Cardiac muscle cell (in vitro differentiated cells and primary cell): ENCODE results near the gene KIAA1549. TPM values are rescaled to one million over a fixed set of nuclear protein-coding genes. Genes with fewer than 3 reads are reported as not detected.

Source experiments
- DNase-seq, 2 donors: peaks; one replicate each; pipeline versions ENCODE4 v3.0.0 to v3.0.0-alpha.2; 2010 to 2017; ENCODE audit warnings: low read depth in 1 of 2, low spot score in 1 of 2
- H3K27ac ChIP-seq: fragments of 200-600 bp; sonication (generic); 2 replicates; pipeline ENCODE4 v1.5.1; 2016
- H3K27me3 ChIP-seq: fragments of 200-600 bp; sonication (generic); 2 replicates; pipeline ENCODE4 v1.6.0; 2016; ENCODE audit warnings: control low read depth
- H3K36me3 ChIP-seq: fragments of 200-600 bp; sonication (generic); 2 replicates; pipeline ENCODE4 v1.5.1; 2016; ENCODE audit warnings: control low read depth
- H3K4me1 ChIP-seq: fragments of 200-600 bp; sonication (generic); 2 replicates; pipeline ENCODE4 v1.8.1; 2017; ENCODE audit warnings: low read depth, mild to moderate bottlenecking, mixed run types
- H3K4me3 ChIP-seq: fragments of 200-600 bp; sonication (generic); 2 replicates; pipeline ENCODE4 v1.5.1; 2016; ENCODE audit warnings: mild to moderate bottlenecking
- H3K9me3 ChIP-seq: fragments of 200-600 bp; sonication (generic); 2 replicates; pipeline ENCODE4 v1.5.1; 2017; ENCODE audit warnings: low read depth, mild to moderate bottlenecking, control low read depth
- CTCF ChIP-seq: IDR thresholded peaks from 2 replicates; pipeline ENCODE4 v1.5.1; 2012; ENCODE audit warnings: low read depth, mild to moderate bottlenecking, low read length
- polyA plus RNA-seq: library from polyadenylated mRNA; unstranded; fragments of >200 nt; fragmentation: Nextera tagmentation; extraction: Ambion mirVana; gene quantifications from 2 replicates; pipeline ENCODE4 v1.2.1, GENCODE V29; 2016
- total RNA-seq: library from RNA; depleted of rRNA; stranded (reverse); fragments of >200 nt; gene quantifications from 2 replicates; pipeline ENCODE4 v1.2.3, GENCODE V29; 2016

The KIAA1549 gene
- total and polyA plus RNA-seq, 2 experiments from 2014 or later, result 7.5 to 13.6 TPM

- Histone ChIP-seq H3K4me3 (no peak overlapping the region), H3K36me3 (peaks cover 31% of the 10 kb centered on the region), H3K27ac (no peak overlapping the region), H3K27me3 (no peaks in the 10 kb centered on the region), H3K9me3 (no peaks in the 10 kb centered on the region), H3K4me1 (no peaks in the 10 kb centered on the region)
- DNase-seq, result peak in 1 of 2 donors; percentile 17
- TF ChIP-seq CTCF, result peak; percentile 43
These were observed 115.3 kb downstream of the KIAA1549 start for GRCh38 chr7:138865843-138866242.

GRCh38 chr7:138864667-138865066, 116.5 kb downstream of the KIAA1549 start:
- H3K4me3 ChIP-seq, result no peak overlapping the region
- DNase-seq, result peak in 1 of 2 donors; percentile 86
- no peaks in the 10 kb centered on the region for H3K4me1 ChIP-seq
- no peak for TF ChIP-seq CTCF
- no peak overlapping the region for H3K27ac ChIP-seq
- H3K9me3 ChIP-seq, result no peaks in the 10 kb centered on the region
- H3K36me3 ChIP-seq, result peaks cover 30% of the 10 kb centered on the region
- H3K27me3 ChIP-seq, result no peaks in the 10 kb centered on the region

DNA sequence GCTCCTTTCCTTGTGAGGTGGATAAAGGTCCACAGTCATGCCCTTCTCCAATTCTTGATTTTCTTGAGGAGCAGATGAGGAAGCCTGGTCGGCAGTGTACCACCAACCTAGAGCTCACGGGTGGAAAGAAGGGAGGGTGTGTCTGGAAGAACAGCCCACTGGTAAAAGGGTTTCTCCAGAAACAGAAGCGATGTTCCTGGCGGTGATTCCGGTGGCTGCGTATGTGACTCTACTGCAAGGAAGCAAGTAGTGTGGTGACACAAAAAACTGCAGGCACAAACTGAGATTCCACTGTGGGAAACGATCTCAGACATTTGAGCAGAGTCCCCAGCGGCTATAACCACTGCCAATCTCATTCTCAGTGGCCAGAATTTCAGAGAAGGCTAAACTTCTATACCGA, 117.3 kb downstream of the KIAA1549 start:
- TF ChIP-seq CTCF, result no peak
- H3K27ac ChIP-seq, result no peak overlapping the region
- H3K36me3 ChIP-seq, result peaks cover 27% of the 10 kb centered on the region
- no peak for DNase-seq
- H3K9me3 ChIP-seq, result no peaks in the 10 kb centered on the region
- no peaks in the 10 kb centered on the region for H3K27me3 ChIP-seq
- no peak overlapping the region for H3K4me3 ChIP-seq
- no peaks in the 10 kb centered on the region for H3K4me1 ChIP-seq

- H3K4me3 ChIP-seq, result no peak overlapping the region
- no peak for DNase-seq
- H3K9me3 ChIP-seq, result no peaks in the 10 kb centered on the region
- no peaks in the 10 kb centered on the region for H3K27me3 ChIP-seq
- H3K4me1 ChIP-seq, result no peaks in the 10 kb centered on the region
- no peak overlapping the region for H3K27ac ChIP-seq
- no peak for TF ChIP-seq CTCF
- H3K36me3 ChIP-seq, result peaks cover 9% of the 10 kb centered on the region
These were observed 120.1 kb downstream of the KIAA1549 start for GRCh38 chr7:138861051-138861450.

DNA sequence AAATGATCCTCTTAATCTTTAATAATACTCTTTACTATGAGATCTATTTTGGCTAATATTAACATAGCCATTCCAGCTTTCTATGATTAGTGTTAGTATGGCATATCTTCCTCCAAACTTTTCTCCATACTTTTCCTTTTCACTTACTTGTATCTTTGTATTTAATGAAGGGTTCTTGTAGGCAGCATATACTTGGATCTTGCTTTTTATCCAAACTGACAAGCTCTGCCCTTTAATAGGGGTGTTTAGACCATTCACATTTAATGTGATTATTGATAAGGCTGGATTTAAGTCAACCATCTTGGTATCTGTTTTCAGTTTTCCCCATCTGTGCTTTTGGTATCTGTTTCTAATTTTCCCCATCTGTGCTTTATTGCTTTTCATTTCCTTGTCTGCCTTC, 123.5 kb downstream of the KIAA1549 start:
- no peak for TF ChIP-seq CTCF
- Histone ChIP-seq H3K4me3 (no peak overlapping the region), H3K27ac (no peak overlapping the region), H3K9me3 (no peaks in the 10 kb centered on the region), H3K36me3 (peaks cover 9% of the 10 kb centered on the region), H3K27me3 (no peaks in the 10 kb centered on the region), H3K4me1 (no peaks in the 10 kb centered on the region)
- DNase-seq, result no peak

GRCh38 chr7:138854115-138854645, 127.0 kb downstream of the KIAA1549 start:
- no peak overlapping the region for H3K27ac ChIP-seq
- no peak overlapping the region for H3K4me3 ChIP-seq
- DNase-seq, result no peak
- peaks cover 13% of the 10 kb centered on the region for H3K36me3 ChIP-seq
- no peak for TF ChIP-seq CTCF
- no peaks in the 10 kb centered on the region for H3K9me3 ChIP-seq
- no peaks in the 10 kb centered on the region for H3K4me1 ChIP-seq
- no peaks in the 10 kb centered on the region for H3K27me3 ChIP-seq
